CD4-positive, alpha-beta T cell treated with Interleukin-17A for 4 hours (primary cell): ENCODE data around the gene CRTC1.
"Not testable (repeated sequence)": the region's sequence is repeated elsewhere in the genome, so short reads cannot be mapped to it uniquely, and the experiment has no call there.

ENCODE experiments used
- DNase-seq: peaks from one replicate; pipeline ENCODE4 v3.0.0-alpha.2; 2020; ENCODE audit warnings: mixed read lengths

The CRTC1 gene

GRCh38 chr19:18704054-18704453 is 20.6 kb downstream of the CRTC1 start:
- no peak for DNase-seq

- DNase-seq, result no peak
These were observed 21.5 kb downstream of the CRTC1 start for GRCh38 chr19:18704971-18705370.

- no peak for DNase-seq
These were observed 25.2 kb downstream of the CRTC1 start for GRCh38 chr19:18708452-18709231.

- no peak for DNase-seq
These were observed 26.1 kb downstream of the CRTC1 start for GRCh38 chr19:18709546-18709945.

GRCh38 chr19:18710186-18710585 is 26.7 kb downstream of the CRTC1 start:
- DNase-seq, result no peak

- DNase-seq, result no peak
These were observed 27.7 kb downstream of the CRTC1 start for GRCh38 chr19:18710996-18711751.

GRCh38 chr19:18711893-18712292 is 28.4 kb downstream of the CRTC1 start:
- no peak for DNase-seq

GRCh38 chr19:18712981-18713380 is 29.5 kb downstream of the CRTC1 start:
- DNase-seq, result no peak

- DNase-seq, result no peak
These were observed 30.2 kb downstream of the CRTC1 start for GRCh38 chr19:18713550-18714117.

- DNase-seq, result no peak
These were observed 31.9 kb downstream of the CRTC1 start for GRCh38 chr19:18715416-18715815.

- no peak for DNase-seq
These were observed 33.4 kb downstream of the CRTC1 start for GRCh38 chr19:18716857-18717256.

GRCh38 chr19:18717601-18718000 is 34.1 kb downstream of the CRTC1 start:
- no peak for DNase-seq

GRCh38 chr19:18718015-18718526 is 34.6 kb downstream of the CRTC1 start:
- no peak for DNase-seq

- DNase-seq, result no peak
These were observed 35.5 kb downstream of the CRTC1 start for GRCh38 chr19:18718846-18719458.

- no peak for DNase-seq
These were observed 36.1 kb downstream of the CRTC1 start for GRCh38 chr19:18719541-18719940.

- DNase-seq, result no peak
These were observed 40.4 kb downstream of the CRTC1 start for GRCh38 chr19:18723871-18724377.

GRCh38 chr19:18725841-18726770 is 42.6 kb downstream of the CRTC1 start:
- DNase-seq, result no peak

- DNase-seq, result no peak
These were observed 43.4 kb downstream of the CRTC1 start for GRCh38 chr19:18726846-18727245.

GRCh38 chr19:18727602-18728001 is 44.1 kb downstream of the CRTC1 start:
- DNase-seq, result not testable (repeated sequence)

- DNase-seq, result no peak
These were observed 46.6 kb downstream of the CRTC1 start for GRCh38 chr19:18729933-18730530.

- no peak for DNase-seq
These were observed 47.5 kb downstream of the CRTC1 start for GRCh38 chr19:18730885-18731513.
